ENCODE measurements around the gene NINL. TPM values are rescaled to one million over a fixed set of nuclear protein-coding genes. Genes with fewer than 3 reads are reported as not detected.
"Not testable (repeated sequence)": the region's sequence is repeated elsewhere in the genome, so short reads cannot be mapped to it uniquely, and the experiment has no call there.

Gene NINL
- total and polyA plus RNA-seq, 7 donors = 2.4 to 19.9 (median 9.6) TPM

- 86 to 90% methylated on average over 1 of the region's 1 CpG for WGBS, 2 donors
- TF ChIP-seq CTCF (IDR thresholded peaks at IDR 0.05) (no peak), POLR2AphosphoS5 (IDR thresholded peaks at IDR 0.05) (no peak), POLR2A (IDR thresholded peaks at IDR 0.05) (no peak), EP300 (IDR thresholded peaks at IDR 0.05) (no peak)
- no peak for DNase-seq
- Histone ChIP-seq H3K4me3 (no peak overlapping the region), H3K36me3 (no peaks in the 10 kb centered on the region), H3K4me1 (no peaks in the 10 kb centered on the region), H3K27ac (no peak overlapping the region), H3K9me3 (no peaks in the 10 kb centered on the region), H3K27me3 (no peaks in the 10 kb centered on the region)
- intact Hi-C loops (cut with DNase I) = no loop called here
These were observed 20.9 kb upstream of the NINL start for GRCh38 chr20:25606094-25606695.

- Histone ChIP-seq H3K27ac (no peak overlapping the region), H3K4me1 (no peaks in the 10 kb centered on the region), H3K9me3 (no peaks in the 10 kb centered on the region), H3K4me3 (no peak overlapping the region), H3K27me3 (no peaks in the 10 kb centered on the region), H3K36me3 (no peaks in the 10 kb centered on the region)
- no peak for DNase-seq
- intact Hi-C loops (cut with DNase I) = no loop called here
- no peak for TF ChIP-seq CTCF (IDR thresholded peaks at IDR 0.05)
- no peak for TF ChIP-seq POLR2AphosphoS5 (IDR thresholded peaks at IDR 0.05)
- no peak for TF ChIP-seq POLR2A (IDR thresholded peaks at IDR 0.05)
- TF ChIP-seq EP300 (IDR thresholded peaks at IDR 0.05) = no peak
- WGBS, 2 donors = 76 to 77% methylated on average over 7 of the region's 7 CpGs
These were observed 19.8 kb upstream of the NINL start for GRCh38 chr20:25605148-25605547.

GRCh38 chr20:25604611-25605010 is 19.3 kb upstream of the NINL start:
- DNase-seq = no peak
- TF ChIP-seq EP300 (IDR thresholded peaks at IDR 0.05) (no peak), CTCF (IDR thresholded peaks at IDR 0.05) (no peak), POLR2A (IDR thresholded peaks at IDR 0.05) (no peak), POLR2AphosphoS5 (IDR thresholded peaks at IDR 0.05) (no peak)
- H3K27ac ChIP-seq = no peak overlapping the region
- intact Hi-C loops (cut with DNase I) = no loop called here
- no peaks in the 10 kb centered on the region for H3K4me1 ChIP-seq
- no peaks in the 10 kb centered on the region for H3K9me3 ChIP-seq
- H3K4me3 ChIP-seq = no peak overlapping the region
- no peaks in the 10 kb centered on the region for H3K27me3 ChIP-seq
- WGBS, 2 donors = 89 to 92% methylated on average over 9 of the region's 9 CpGs
- H3K36me3 ChIP-seq = no peaks in the 10 kb centered on the region

GRCh38 chr20:25602914-25603309 is 17.6 kb upstream of the NINL start:
- H3K4me3 ChIP-seq; DNase-seq; H3K27me3 ChIP-seq; H3K9me3 ChIP-seq; H3K27ac ChIP-seq; intact Hi-C loops (cut with DNase I); H3K4me1 ChIP-seq; H3K36me3 ChIP-seq: not testable (repeated sequence)
- 93 to 94% methylated on average over 9 of the region's 9 CpGs for WGBS, 2 donors

GRCh38 chr20:25602191-25602913 is 17.0 kb upstream of the NINL start:
- H3K27me3 ChIP-seq; intact Hi-C loops (cut with DNase I); H3K27ac ChIP-seq; DNase-seq; H3K4me1 ChIP-seq; H3K36me3 ChIP-seq; H3K4me3 ChIP-seq; H3K9me3 ChIP-seq: not testable (repeated sequence)
- WGBS, 2 donors = 96 to 97% methylated on average over 39 of the region's 39 CpGs

GRCh38 chr20:25601659-25602058 is 16.3 kb upstream of the NINL start:
- Histone ChIP-seq H3K36me3 (no peaks in the 10 kb centered on the region), H3K27ac (no peak overlapping the region), H3K4me1 (no peaks in the 10 kb centered on the region), H3K9me3 (no peaks in the 10 kb centered on the region), H3K27me3 (no peaks in the 10 kb centered on the region), H3K4me3 (no peak overlapping the region)
- intact Hi-C loops (cut with DNase I) = no loop called here
- no peak for DNase-seq
- WGBS, 2 donors = 62 to 70% methylated on average over 2 of the region's 2 CpGs
- TF ChIP-seq POLR2AphosphoS5 (IDR thresholded peaks at IDR 0.05) (no peak), POLR2A (IDR thresholded peaks at IDR 0.05) (no peak), CTCF (IDR thresholded peaks at IDR 0.05) (no peak), EP300 (IDR thresholded peaks at IDR 0.05) (no peak)
